Measurements from ENCODE around the gene B3GNT9. TPM values are rescaled to one million over a fixed set of nuclear protein-coding genes. Genes with fewer than 3 reads are reported as not detected.

B3GNT9 gene
- total and polyA plus RNA-seq, 2 of the 8 experiments (the other 6 are each of a cell fraction or from before 2014, with no cell fraction given): 3.5 to 9.0 TPM

DNA sequence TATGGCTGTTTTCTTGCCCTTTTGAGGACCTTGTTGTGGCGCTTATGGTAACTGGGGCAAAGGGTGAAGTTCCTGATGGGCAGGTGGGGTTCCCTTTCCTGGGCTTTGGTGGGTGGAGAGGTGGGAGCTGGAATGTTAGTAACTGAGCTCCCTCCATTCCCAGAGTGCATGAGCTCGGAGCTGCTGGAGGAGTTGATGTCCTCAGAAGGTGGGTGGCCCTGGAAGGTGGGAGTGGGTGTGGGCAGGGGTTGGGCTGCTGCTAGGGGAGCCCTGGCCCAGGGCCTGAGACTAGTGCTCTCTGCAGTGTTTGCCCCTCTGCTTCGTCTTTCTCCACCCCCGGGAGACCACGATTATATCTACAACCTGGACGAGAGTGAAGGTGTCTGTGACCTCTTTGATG is 46.9 kb upstream of the B3GNT9 start (continued):
- TF ChIP-seq SP2 (IDR thresholded peaks at IDR 0.05; ENCODE audit: low read length) (no peak), CHD1 (IDR thresholded peaks at IDR 0.05; ENCODE audit: low read depth, low read length) (no peak), TCF12 (IDR thresholded peaks at IDR 0.05; ENCODE audit: low read depth, low read length) (no peak), RFX5 (IDR thresholded peaks at IDR 0.05; ENCODE audit: borderline replicate concordance, low read depth, low read length) (no peak)
